ENCODE measurements around the gene JPT1.

The JPT1 gene

GRCh38 chr17:75086496-75087181 lies 67.7 kb downstream of the JPT1 start:
- no peaks in the 10 kb centered on the region for H3K27me3 ChIP-seq (ENCODE audit: insufficient read depth, low read length)
- no peaks in the 10 kb centered on the region for H3K9me3 ChIP-seq (ENCODE audit: low read length)
- H2AFZ ChIP-seq (ENCODE audit: low read depth, low read length), result no peak overlapping the region
- no peaks in the 10 kb centered on the region for H3K36me3 ChIP-seq (ENCODE audit: insufficient read depth, low read length)
- peaks cover 15% of the 10 kb centered on the region for H3K4me1 ChIP-seq (ENCODE audit: insufficient read depth, low read length)
- no peak overlapping the region for H3K4me3 ChIP-seq (ENCODE audit: low read length)

All from neuron (in vitro differentiated cells).